NCI-H2107 (cell line): Measurements from ENCODE around the gene SLC26A4.

Experiments used
- DNase-seq: peaks from one replicate; lab custom pipeline; 2025; lab: John Stamatoyannopoulos, UW

Gene SLC26A4

DNA sequence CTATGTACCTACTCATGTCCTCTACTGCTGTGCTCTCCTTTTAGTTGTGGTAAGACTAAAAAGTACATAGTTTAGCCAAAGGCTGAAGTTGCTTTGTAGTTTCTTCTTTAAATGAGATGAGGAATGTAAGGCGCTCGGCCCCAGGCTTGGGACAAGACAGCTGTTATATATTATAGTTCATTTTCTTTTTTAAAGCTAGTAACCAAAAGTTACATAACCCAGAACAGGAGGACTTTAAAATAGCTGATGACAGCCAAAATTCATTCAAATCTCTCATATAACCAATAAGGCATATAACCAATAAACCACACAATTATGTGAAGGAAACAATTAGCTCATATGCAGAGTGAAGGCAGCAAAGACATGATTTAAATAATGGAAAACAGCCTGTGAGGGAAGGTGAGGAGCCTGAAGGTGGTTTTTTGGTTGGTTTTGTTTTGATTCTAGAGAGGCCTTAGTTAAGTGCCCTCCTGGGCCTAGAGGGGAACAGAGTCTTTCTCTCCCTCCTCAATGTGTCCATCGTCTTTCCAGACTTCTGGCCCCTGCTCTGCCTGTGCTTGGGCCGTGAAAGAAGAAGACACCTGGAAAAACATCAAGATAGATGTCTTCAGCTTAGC lies 35.8 kb downstream of the SLC26A4 start:
- no peak for DNase-seq

DNA sequence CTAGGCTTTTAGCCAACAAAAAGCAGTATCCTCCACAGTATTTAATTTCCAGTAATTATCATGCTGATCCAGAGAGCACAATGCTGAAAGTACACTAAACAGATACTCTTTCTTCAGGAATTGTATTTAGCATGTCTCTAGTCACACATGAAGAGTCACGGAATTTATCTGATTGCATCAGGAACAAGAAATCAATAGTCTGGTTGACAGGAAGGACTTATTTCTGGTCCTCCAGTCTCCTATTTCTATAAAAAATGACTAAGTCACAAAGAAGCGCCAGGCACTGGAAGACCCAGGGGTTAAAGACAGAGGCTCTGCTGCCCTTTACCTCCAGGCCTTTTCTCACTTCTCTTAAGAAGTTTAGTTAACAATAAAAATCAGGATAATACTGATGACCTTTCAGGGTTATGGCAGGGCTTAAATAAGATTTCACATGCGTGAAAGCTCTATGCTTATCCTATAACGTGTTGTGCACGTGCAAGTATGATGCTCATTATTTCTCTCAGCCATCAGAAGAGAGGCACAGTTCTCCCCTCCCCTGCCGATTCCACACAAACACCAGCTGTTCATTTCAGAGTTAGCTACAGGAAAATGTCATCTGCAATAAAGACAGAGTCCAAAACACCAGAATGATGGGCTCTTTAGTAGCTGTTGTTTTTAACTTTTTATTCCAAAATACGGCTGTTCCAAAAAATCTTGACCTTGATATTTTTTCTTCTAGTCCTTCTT lies 36.9 kb downstream of the SLC26A4 start:
- no peak for DNase-seq

DNA sequence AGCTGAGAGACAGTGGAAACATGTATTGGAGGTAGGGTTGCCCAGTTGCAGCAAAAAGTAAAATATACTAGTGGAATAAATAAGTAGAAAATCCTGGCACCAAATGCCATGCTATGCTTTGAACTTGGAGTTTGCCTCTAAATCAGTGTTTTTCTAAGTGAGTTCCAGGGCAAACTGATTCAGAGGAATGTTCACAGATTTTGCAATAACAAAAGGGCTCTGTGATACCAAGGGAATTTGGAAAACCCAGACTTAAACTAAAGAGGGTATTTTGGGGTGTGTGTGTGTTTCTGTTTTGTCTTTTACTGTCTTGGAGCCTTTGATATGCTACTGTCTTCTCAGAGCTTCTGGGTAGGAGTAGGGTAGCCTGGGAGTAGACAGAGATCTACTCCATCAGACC lies 39.9 kb downstream of the SLC26A4 start:
- DNase-seq, result no peak

DNA sequence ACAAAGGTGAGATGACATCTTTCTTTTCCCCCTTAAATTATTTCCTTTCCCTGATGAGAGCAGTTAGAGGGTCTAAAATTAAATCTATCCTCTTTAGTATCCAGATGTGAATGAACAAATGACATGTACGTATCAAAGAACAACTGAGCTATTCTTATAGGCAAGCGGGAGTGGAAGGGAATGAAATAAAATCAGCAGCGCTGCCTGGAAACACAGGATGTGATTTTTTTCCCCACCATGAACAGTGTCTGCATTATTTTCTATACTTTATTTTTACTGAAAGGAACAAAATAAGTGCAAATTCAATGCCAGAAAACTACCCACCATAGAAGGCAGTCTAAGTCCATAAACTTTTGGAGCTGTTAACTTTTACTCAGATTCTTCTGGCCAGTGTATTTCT lies 40.6 kb downstream of the SLC26A4 start:
- DNase-seq, result no peak

DNA sequence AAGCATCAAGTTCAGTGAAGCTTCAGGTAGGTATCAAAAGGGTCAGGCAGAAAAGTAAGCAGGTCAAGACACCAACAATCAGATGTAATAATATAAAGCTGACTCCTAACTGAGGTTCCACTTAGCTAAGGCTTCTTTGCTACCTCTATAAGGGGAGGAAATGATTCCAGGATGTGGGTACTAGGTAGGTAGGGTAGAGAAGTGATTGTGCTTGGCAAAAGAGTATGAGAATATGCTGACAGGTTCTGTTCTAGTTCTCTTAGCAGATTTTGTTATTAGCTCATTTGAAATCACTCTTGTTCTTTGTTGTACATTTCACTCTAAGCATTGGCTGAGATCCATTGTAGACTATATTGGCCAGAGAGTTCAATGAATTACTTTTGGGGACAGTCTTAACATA lies 42.6 kb downstream of the SLC26A4 start:
- no peak for DNase-seq

DNA sequence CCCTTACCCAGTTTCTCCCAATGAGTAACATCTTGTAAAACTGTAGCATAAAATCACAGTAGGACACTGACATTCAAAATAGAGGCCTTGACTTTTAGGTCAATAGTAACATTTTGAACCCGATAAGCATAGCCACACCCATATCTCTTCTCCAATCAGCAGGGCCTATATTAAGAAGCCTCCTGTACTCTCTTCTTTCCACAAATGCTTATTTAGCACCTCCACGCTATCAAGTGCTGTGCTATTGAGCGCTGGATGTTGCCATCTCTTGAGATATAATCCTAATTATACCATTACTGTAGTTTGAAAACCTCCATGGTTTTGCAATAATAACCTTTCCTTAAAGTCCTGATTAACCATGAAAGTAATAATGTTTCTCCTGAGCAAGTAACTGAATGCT lies 43.2 kb downstream of the SLC26A4 start:
- DNase-seq, result no peak

DNA sequence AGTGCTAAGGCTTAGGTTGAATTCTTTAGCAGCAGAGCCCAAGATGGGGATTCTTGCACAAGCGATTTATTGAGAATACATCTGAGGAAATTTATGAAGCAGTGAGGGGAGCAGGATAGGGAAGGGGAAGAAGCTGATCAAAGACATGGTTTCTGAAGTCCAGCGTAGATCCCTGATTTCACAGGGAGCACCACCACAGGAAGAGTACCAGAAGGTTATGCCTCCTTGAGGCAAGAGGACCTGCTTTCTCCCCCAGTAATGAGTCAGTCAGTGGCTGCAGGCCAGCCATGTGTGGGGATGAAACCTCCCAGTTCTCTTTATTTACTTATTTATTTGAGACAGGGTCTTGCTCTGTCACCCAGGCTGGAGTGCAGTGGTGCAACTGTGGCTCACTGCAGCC lies 48.3 kb downstream of the SLC26A4 start:
- DNase-seq, result no peak

DNA sequence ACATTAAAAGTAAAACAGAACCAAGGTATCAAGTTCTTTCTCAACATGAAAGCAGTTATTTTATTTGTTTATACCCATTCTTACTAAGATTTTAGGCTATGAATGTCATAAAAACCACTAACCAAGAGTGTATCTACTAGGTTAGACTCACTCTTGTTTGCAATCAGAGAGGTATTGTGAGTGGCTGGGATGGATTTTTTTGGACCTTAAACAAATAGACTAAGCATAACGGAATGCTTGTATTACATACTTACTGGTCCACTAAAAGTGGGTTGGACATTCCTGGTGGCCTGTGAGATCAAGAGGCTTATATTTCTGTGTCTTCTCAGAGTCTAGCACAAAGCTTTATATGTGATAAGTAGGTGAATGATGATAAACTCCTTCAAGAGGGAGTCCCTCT lies 50.7 kb downstream of the SLC26A4 start:
- no peak for DNase-seq

DNA sequence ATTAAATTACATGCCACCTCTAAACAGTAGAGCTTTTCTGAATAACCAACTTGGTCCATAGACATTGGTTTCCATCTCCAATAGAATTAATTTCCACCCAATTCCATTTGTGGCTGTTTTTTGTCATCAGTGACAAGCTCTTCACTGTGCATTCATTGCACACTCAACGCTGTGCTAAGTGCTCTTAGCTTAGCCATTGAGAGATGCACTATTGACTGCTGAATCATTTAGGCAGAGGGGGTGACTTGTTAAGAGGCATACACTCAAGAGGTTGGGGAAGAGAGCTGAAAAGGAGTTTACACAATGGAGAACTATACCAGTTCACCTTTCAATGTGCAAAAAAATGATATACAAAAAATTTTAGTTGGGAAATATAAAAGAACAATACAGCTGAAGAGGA lies 51.4 kb downstream of the SLC26A4 start:
- DNase-seq, result peak; percentile 84

DNA sequence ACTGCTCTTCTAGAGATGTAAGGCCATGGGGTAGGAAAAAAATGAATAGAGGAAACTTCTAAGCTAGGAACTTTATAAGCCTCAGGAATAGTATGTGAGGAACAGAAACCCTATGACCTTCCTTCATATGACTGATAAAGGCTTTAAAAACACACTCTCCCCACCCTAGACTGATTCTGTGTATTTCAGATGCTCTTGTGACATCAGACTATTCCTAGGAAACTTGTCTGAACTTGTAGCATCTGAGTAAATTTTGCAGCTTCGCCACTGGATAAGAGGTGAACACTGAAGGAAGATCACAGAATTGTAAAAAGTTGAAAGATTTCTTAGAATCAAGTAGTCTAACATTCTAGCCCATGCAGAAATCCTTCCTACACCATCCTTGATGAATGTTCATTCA lies 52.3 kb downstream of the SLC26A4 start:
- no peak for DNase-seq

DNA sequence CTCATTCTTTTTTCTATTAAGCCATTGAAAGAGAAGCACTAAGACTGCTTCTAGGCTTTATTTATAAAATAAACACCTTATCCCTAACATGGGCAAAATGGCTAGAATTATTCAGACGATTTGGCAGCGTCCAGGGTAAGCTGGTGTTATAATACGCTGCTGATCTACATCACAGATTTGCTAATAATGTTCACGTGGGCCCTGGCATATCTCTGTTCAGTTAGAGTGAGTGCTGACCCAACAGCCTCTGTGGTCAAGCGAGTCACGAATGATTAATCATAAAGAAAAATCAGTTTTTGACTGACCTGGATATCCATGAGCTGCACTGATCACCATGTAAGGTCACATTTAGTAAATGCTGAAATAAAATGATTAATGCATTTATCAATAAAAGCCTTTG lies 54.9 kb downstream of the SLC26A4 start:
- no peak for DNase-seq

DNA sequence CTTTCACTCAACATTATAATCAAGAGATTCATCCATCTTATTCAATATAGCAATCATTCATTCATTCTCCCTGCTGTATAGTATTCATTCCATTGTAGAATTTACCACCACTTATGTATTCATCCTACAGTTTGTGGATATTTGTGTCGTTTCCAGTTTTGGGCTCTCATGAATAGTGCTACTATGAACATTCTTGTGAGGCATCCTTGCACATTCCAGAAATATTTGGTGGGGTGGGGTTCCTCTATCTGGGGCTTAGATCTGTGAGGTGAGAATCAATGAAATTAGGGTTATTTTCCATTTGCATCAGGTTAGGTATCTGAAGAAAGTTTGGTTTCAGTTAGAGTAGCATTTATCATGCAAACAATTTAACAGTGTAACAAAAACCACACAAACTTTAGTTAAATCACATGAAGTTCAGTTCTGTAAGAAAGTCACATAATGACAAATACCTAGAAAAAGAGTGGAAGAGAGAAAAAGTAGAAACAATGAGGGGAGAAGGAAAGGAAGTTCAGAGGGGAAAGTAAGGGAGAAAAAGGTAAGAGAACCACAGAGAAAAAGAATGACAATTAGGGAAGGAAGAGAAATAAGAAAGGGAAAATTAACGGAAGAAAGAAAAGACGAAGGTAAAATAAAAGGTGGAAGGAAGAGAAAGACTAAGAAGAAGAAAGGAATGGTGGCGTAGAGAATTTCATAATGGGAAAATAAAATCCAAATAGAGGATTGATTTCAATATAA lies 58.0 kb downstream of the SLC26A4 start:
- DNase-seq, result no peak

DNA sequence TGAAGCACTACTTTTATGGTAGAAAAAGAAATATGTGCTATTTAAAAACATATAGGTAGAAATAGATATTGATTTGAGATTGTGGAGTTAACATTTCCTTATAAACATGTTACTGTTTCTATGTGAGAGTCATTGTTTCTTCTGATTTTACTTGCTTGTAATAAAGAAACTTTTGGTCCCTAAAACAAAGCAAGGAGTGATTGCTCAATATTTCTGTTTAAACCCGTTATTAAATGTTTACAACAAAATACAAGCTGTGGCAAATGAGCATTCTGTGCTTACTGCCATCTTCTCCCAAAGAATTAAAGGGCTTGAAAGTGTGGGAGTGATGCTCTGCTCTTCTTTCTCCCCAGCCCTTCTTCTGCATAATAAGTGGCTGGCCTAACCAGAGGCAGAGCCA lies 60.7 kb downstream of the SLC26A4 start:
- DNase-seq, result no peak

DNA sequence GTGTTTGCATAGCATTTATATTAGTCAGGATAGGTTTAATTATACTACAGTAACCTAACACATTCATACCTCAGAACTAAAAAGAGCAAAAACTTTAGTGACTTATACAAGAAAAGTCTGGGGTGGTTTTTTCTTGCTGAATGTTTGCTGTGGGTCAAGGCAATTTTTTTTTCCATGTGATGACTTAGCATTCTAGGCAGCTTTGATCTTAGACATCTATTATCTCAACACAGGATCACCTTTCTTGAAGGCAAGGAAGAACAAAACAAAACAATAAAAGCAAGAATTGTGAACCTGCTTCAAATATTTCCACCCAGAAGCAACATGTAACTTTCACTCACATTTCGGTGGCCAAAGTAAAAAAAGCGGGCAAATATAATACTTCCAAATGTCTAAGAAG lies 62.6 kb downstream of the SLC26A4 start:
- DNase-seq, result no peak

DNA sequence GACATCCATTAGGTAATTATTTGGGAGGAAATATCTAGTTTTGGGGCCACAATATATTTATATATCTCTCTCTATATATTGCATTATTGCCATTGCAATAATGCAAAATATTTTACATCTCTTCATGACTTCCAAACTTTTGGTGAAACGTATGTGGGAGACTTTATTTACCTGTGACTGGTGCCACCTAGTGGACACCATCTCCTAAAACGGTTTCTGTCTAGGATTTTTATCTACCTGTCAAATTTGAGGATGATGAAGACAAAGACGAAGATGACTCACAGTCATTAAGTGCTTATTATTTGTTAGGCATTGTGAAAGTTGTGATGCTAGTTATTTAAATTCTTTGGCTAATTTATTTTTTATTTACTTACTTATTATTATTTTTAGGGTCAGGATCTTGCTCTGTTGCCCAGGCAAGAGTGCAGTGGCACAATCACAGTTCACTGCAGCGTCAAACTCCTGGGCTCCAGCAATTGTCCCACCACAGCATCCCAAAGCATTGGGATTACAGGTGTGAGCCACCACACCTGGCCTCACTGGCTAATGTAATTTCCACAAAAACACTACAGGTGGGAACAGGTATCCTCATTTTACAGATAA lies 64.6 kb downstream of the SLC26A4 start:
- DNase-seq, result peak; percentile 46

DNA sequence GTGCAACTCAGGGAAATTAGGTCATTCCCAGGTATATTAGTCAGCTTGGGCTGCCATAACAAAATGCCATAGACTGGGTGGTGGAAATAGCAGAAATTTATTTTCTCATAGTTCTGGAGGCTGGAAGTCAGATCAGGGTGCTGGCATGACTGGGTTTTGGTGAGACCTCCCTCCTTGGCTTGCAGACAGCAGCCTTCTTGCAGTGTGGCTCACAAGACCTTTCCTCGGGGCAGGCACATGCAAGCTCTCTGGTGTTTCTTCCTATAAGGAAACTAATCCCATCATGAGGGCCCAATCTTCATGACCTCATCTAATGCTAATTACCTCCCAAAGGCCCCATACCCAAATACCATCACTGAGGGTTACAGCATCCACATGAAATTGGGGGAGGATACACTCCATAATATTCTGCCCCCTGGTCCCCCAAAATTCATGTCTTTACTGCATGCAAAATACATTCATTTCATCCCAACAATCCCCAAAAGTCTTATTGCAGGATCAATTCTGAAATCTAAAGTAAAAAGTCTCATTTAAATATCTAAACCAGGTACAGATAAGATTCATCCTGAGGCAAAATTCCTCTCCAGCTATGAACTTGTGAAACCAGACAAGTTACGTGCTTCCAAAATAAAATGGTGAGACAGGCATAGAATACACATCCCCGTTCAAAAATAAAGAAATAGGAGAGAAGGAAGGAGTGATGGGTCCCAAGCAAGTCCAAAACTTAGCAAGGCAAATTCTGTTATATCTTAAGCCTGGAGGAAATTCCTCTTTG lies 65.9 kb downstream of the SLC26A4 start:
- no peak for DNase-seq

DNA sequence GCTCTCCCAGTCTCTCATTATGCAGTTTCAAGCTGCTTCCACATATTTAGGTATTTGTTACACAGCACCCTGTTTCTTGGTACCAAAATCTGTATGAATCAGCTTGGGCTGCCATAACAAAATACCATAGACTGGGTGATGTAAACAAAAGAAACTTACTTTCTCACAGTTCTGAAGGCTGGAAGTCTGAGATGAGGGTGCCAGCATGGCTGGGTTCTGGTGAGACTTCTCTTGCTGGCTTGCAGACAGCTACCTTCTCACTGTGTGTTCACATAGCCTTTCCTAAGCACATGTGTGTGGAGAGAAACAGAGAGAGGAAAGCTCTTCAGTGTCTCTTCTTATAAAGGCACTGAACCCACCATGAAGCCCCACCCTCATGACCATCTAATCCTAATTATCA lies 67.6 kb downstream of the SLC26A4 start:
- DNase-seq, result no peak

DNA sequence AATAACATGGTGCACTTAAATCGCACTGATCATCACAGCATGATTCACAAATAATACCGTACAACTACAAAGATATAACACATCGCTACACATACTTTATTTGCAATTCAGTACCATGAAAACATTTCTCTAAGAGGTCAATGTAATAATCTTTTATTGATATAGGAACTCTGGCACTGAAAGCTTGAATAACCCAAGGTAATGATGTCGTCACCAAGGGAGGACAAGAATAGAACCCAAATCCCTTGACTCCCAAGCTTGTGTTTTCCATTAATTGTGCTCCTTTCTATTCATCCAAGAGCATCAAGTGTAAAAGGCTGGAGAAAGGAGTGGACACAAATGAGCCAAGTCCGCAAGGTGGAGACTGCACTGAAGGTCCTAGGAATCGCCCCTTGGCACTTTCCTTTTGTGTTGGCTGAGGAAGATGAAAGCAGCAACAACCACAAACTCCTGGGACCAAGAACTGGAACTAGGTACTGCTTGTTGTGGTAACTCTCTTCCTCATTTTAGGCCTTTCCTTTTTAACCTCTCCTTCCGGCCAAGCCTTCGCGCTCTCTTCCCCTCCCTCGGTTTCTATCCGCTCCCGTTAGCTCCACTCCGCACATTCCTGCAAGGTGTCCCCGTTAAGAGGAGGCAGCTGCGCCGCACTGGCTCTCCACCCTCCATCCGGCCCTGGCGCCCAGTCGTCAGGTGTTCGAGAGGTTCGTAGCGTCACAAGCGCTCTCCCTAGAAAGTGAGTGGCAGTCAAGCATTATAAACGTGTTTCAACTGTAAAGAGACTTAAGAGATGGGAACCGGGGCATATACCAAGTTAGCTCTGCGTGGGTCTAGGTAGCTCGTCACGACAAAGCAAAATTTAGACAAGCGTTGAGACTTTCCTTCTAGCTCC lies 82.3 kb downstream of the SLC26A4 start:
- DNase-seq, result peak; percentile 77

DNA sequence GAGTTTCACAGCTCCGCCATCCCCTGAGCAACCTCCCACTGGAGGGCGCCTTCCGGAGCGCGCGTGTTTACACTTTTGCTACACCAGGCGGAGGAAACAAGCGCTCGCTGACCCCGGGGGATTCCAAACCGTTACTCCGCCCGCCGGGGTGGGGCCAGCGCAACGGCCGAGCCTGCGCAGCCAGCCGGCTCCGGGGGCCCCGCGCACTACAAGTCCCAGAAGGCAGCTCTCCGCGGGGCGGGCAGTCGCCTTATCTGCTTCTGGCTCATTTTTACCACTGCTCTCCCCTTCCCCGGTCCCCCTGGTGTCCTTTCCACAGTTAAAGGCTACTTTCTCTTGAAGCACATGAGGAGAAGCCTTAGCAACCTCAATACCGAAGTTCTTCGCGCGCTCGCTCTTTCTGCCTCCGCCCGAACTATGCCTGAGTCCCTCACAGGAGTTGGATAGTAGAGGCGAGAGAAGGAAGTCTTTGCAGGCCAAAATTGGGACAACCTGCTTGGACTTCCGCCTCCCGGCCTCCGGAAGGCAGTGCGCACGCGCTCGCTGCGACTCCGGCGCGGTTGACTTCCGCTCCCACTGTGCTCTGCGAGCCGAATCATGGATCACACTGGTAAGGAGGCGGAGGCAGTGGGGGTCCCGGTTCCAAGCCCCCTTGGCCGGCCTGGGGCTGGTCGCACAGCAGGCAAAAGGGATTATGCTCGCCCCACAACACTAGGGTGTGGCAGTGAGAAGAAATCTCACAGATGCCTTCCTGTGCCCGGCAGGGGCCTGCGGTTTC lies 83.1 kb downstream of the SLC26A4 start, which contains the start of gene CBLL1:
CBLL1 (plus strand) TSS at position 576 of the 778 bp plus-strand sequence; CDS start at position 598, 22 bp downstream.
- peak; percentile 93 for DNase-seq

DNA sequence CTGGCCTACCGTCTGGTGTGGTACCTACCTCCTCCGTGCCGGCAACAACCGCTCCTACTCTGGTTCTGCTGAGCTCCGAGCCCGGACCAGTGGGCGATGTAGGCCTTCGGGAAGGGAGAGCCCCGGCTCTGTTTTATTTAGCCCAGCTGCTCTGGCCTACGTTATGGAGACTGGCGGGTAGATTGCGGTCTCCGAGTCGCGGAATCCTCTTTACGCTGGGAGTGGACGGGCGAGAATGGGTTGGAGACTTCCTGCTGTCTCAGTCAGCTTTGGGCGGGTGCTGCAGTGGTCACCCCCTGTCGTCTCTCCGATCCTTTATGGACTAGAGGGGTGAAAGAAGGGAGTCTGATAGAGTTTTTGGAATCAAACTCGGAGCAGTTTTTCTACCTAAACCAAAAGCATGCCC lies 83.7 kb downstream of the SLC26A4 start:
- peak; percentile 33 for DNase-seq
